ENCODE measurements around the gene ETS1.
A peak's percentile ranks its signal among the peaks of the same experiment; 100 is the strongest.
"Not testable (repeated sequence)": the region's sequence is repeated elsewhere in the genome, so short reads cannot be mapped to it uniquely, and the experiment has no call there.

The ETS1 gene

DNA sequence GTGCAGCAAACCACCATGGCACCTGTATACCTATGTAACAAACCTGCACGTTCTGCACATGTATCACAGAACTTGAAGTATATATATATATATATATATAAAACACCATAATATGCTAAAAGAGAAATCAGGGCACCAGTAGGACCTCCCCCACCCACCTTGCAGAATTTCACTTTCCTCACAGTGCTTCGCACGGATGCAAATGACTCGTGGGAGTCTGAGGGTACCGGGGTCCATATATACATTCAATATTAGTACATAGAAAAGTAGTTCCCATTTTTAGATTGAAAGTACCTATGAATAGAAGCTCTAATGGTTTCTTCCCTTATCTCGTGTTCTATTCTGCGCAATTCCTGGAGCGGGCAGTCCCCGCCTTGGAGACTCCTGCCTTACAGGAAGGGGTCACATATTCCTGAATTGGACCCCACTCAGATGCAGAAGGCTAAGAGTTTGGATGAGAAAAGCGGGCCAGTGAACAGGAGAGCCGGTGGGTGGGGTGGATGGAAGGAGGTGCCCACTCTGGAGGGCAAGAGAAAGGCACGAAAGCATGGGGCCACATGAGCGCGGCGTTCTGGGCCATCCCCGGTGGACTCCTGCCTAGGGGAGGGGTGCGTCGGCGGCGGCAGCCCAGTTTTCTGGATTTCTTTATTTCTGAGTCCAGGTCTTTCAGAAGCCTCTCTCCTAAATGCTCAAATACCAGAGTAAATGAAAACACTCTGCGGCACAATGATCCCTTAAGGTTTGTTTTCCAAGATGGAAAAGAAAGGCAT, 136.3 kb downstream of the ETS1 start:
- TF ChIP-seq, protein P1, sequence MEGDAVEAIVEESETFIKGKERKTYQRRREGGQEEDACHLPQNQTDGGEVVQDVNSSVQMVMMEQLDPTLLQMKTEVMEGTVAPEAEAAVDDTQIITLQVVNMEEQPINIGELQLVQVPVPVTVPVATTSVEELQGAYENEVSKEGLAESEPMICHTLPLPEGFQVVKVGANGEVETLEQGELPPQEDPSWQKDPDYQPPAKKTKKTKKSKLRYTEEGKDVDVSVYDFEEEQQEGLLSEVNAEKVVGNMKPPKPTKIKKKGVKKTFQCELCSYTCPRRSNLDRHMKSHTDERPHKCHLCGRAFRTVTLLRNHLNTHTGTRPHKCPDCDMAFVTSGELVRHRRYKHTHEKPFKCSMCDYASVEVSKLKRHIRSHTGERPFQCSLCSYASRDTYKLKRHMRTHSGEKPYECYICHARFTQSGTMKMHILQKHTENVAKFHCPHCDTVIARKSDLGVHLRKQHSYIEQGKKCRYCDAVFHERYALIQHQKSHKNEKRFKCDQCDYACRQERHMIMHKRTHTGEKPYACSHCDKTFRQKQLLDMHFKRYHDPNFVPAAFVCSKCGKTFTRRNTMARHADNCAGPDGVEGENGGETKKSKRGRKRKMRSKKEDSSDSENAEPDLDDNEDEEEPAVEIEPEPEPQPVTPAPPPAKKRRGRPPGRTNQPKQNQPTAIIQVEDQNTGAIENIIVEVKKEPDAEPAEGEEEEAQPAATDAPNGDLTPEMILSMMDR (IDR thresholded peaks at IDR 0.05; ENCODE audit: low read depth, low read length, missing control alignments): no peak
- H3K4me3 ChIP-seq (ENCODE audit: low read depth, low read length): peak overlapping the region; percentile 2
- in situ Hi-C loops (cut with HindIII; ENCODE audit: low sequenced_read_pairs): no loop called here
- DNase-seq (ENCODE audit: low read depth): no peak

DNA sequence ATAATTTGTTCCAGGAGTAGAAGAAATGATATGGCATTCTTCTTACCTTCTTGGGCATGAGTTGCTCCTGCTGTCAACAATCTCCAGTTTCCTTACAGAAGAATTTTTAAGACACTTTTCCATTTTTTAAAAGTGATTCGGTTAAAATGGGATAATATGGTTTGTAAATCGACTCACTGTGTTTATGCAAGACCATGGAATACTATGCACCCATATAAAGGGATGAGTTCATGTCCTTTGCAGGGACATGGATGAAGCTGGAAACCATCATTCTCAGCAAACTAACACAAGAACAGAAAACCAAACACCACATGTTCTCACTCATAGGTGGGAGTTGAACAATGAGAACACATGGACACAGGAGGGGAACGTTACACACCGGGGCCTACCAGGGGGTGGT, 136.9 kb downstream of the ETS1 start:
- DNase-seq (ENCODE audit: low read depth); in situ Hi-C loops (cut with HindIII; ENCODE audit: low sequenced_read_pairs); H3K4me3 ChIP-seq (ENCODE audit: low read depth, low read length): not testable (repeated sequence)

DNA sequence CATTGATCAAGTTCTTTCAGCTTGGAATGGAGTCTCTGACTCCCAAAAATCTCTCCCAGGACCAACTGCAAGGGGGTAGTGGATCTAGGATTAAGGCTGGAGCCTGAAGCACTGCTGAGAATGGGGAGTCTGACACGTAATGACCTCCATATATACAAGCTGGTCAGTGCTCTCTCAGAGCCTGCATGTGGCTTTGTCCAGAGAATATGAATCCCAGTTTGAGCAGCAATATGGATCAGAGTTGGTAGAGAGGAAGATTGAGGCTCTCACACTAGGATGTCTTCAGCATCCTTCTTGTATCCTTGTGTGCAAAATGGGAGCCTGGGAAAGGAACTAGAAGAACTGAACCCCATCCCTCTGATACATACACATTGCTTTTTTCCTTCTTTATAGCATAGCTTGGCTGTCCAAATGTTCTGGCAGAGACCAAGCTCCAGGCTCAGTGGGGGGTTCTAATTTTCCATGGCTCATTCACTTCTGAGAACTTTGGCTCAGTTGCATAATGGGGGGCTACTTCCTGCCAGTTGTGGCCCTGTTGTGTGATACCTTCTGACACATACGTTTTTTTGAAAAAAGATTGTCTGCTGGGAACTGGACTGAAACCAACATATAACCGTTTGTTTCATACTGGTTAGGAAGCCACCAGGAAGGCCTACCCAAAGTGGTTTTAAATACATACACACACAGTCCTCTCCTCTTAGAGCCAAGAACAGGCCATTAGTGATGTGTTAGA, 138.2 kb downstream of the ETS1 start:
- no peak overlapping the region for H3K4me3 ChIP-seq (ENCODE audit: low read depth, low read length)
- in situ Hi-C loops (cut with HindIII; ENCODE audit: low sequenced_read_pairs): loop anchor here (5.0 kb wide), 2 partner anchors 53 to 78 kb away; no protein-coding TSS in a partner anchor
- TF ChIP-seq, protein P1 (IDR thresholded peaks at IDR 0.05; ENCODE audit: low read depth, low read length, missing control alignments): no peak
- peak; percentile 95 for DNase-seq (ENCODE audit: low read depth)

DNA sequence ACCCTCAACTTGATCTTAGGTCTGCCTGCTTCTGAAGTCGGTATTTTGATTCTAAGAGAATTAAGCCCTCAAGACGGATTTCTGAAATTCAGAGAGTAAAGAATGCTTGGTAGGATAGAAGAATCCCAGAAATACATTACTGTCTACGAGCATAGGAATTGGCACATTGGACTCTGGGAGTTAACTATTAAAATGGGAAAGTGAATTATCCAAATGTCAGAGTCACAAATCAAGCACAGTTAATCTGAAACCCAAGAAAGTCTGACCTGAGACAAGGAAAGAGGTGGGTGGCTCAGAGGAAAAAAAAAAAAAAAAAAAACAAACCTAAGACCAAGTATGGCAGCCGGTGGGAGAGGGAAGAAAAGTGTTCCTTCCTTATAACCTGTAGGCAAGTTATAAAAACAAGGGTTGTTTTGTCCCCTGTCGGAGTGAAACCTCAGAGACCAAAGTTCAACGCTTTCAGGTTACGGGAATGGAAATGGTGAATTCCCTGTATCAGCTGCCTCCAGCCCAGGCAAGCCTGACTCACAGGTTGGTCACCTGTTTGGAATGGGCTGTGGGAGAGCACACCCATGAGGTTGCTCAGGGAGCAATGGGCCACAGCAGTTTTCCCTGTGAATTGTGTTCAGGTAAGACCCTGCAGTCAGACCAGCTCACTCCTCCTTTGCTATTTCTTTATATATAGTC, 139.0 kb downstream of the ETS1 start:
- H3K4me3 ChIP-seq (ENCODE audit: low read depth, low read length): no peak overlapping the region
- TF ChIP-seq, protein P1 (IDR thresholded peaks at IDR 0.05; ENCODE audit: low read depth, low read length, missing control alignments): no peak
- peak; percentile 78 for DNase-seq (ENCODE audit: low read depth)
- in situ Hi-C loops (cut with HindIII; ENCODE audit: low sequenced_read_pairs): loop anchor here (5.0 kb wide), 2 partner anchors 54 to 79 kb away; no protein-coding TSS in a partner anchor

DNA sequence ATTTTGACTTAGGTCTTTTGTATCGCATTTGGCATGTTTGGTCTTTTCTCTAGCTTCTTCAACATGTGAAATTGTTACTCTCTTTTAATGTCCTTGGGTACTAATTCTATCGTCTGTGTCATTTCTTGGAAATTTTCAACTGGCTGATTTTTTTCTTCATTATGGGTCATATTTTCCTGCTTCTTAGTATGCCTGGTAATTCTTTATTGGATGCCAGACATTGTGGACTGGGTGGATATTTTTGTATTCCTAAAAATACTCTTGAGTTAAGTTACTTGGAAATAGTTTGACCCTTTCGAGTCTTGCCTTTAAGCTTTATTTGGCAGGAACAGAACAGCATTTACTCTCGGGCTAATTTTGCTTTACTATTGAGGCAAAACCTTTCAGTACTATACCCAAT, 140.1 kb downstream of the ETS1 start:
- no peak overlapping the region for H3K4me3 ChIP-seq (ENCODE audit: low read depth, low read length)
- in situ Hi-C loops (cut with HindIII; ENCODE audit: low sequenced_read_pairs): loop anchor here (5.0 kb wide), 2 partner anchors 55 to 80 kb away; no protein-coding TSS in a partner anchor

DNA sequence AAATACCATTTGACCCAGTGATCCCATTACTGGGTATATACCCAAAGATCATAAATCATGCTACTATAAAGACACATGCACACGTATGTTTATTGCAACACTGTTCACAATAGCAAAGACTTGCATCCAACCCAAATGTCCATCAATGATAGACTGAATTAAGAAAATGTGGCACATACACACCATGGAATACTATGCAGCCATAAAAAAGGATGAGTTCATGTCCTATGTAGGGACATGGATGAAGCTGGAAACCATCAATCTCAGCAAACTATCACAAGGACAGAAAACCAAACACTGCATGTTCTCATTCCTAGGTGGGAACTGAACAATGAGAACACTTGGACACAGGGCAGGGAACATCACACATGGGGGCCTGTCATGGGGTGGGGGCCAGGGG, 141.4 kb downstream of the ETS1 start:
- in situ Hi-C loops (cut with HindIII; ENCODE audit: low sequenced_read_pairs): loop anchor here (5.0 kb wide), 2 partner anchors 56 to 81 kb away; no protein-coding TSS in a partner anchor
- DNase-seq (ENCODE audit: low read depth); H3K4me3 ChIP-seq (ENCODE audit: low read depth, low read length): not testable (repeated sequence)

More for the DNA sequence above, 140.1 kb downstream of the ETS1 start:
- TF ChIP-seq, protein P1 (IDR thresholded peaks at IDR 0.05; ENCODE audit: low read depth, low read length, missing control alignments): no peak
- no peak for DNase-seq (ENCODE audit: low read depth)

DNA sequence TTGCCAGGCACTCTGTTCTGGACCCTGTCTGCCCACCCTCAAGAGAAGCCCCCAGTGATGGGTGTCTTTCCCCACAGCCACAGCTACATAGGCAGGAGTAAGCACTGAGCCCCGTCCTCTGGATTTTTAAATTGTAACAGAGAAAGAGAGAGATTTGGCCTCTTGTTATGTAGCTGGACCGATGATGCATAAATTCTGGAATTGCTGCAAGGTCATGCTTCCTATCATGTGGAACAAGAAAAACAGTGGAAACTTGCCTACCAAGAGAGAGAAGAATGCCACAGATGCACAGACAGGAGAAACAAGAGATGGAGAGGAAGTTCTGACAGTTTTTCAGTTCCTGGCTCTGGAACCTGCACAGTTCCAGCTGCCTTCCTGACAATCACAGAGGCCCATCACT, 150.2 kb downstream of the ETS1 start:
- H3K4me3 ChIP-seq (ENCODE audit: low read depth, low read length): no peak overlapping the region
- in situ Hi-C loops (cut with HindIII; ENCODE audit: low sequenced_read_pairs): no loop called here
- TF ChIP-seq, protein P1 (IDR thresholded peaks at IDR 0.05; ENCODE audit: low read depth, low read length, missing control alignments): no peak
- DNase-seq (ENCODE audit: low read depth): no peak
